ENCODE results near the gene GATAD1.

DNA sequence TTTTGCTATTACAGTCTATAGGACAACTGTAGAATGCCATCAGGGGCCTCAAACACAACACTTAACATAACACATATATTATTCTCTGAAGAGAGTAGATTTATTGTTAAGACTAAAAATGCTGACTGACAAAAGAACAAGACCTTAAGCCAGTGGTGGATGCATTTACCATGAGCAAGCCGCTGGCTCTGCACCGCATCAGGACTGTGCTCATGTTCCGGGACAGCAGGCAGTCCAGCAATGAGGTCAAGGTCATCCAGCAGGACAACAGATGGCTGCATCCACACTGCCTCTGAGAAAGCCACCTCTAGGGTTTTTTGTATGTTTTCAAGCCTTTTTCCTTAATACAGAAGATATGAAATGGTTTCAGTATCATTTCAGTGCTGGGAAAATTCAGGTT lies 57.3 kb downstream of the GATAD1 start:
- no peak for TF ChIP-seq POLR2A (IDR thresholded peaks at IDR 0.05)
- TF ChIP-seq, protein P1, sequence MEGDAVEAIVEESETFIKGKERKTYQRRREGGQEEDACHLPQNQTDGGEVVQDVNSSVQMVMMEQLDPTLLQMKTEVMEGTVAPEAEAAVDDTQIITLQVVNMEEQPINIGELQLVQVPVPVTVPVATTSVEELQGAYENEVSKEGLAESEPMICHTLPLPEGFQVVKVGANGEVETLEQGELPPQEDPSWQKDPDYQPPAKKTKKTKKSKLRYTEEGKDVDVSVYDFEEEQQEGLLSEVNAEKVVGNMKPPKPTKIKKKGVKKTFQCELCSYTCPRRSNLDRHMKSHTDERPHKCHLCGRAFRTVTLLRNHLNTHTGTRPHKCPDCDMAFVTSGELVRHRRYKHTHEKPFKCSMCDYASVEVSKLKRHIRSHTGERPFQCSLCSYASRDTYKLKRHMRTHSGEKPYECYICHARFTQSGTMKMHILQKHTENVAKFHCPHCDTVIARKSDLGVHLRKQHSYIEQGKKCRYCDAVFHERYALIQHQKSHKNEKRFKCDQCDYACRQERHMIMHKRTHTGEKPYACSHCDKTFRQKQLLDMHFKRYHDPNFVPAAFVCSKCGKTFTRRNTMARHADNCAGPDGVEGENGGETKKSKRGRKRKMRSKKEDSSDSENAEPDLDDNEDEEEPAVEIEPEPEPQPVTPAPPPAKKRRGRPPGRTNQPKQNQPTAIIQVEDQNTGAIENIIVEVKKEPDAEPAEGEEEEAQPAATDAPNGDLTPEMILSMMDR (IDR thresholded peaks at IDR 0.05): no peak
